ENCODE data around the gene ANKRD29.
"Not testable (repeated sequence)": the region's sequence is repeated elsewhere in the genome, so short reads cannot be mapped to it uniquely, and the experiment has no call there.

The ANKRD29 gene

DNA sequence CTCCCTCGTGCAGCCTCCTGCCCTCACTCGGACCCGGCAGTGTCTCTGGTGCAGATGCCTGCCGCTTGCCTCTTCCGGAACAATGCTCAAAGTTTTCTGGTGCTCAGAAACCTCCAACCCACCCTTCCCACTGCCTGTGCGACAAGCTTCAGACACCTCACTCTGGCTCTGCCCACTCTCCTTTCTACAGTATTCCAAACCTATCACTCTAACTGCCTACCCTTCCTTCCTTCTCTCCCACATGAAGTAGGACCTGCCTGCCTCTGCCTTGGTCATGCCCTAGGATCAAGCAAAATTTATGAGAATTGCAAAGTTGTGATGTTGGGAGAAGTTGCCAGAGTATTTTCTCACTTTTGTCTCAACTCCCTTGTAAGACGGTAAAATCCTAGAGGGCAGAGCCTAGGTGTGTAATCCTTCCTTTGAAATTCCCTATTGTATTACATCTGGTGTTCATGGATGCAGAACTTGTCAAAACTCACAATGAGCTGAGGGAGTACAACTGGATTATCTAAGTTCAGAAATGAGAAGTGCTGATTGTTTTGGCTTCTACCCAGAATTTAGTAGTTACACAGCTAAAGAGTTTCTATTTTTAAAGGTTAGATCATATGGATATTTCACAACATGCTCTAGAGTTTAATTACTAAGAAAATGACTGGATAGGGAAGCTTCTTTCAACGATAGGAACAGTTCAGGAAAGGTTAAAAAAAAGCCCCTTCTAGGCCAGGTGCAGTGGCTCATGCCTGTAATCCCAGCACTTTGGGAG is 83.6 kb downstream of the ANKRD29 start:
- no peak for DNase-seq

DNA sequence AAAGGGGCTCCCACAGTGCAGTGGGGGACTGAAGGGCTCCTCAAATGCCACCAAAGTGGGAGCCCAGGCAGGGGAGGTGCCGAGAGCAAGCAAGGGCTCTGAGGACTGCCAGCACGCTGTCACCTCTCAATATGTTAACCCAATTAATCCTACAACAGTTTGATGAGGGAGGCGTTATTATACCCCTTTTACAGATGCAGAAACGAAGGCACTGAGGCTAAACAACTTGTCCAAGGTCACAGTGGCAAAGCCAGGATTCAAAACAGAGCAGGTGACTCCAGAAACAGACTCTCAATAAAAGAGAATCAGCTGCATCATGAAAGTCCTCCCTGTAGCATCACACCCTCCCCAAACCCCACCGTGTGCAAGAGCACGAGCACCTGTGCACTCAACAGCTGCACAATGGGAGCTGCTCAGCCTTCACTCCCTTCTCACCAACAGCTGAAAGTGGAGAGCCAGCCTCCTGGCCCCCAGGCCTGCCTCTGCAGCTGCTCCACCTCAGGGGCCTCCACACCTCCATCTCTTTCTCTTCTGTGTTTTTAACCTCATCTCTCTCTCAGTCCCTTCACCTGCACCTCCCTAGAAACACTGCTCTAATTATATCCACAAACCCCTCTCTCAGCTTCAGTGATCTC is 84.5 kb downstream of the ANKRD29 start:
- DNase-seq = no peak

DNA sequence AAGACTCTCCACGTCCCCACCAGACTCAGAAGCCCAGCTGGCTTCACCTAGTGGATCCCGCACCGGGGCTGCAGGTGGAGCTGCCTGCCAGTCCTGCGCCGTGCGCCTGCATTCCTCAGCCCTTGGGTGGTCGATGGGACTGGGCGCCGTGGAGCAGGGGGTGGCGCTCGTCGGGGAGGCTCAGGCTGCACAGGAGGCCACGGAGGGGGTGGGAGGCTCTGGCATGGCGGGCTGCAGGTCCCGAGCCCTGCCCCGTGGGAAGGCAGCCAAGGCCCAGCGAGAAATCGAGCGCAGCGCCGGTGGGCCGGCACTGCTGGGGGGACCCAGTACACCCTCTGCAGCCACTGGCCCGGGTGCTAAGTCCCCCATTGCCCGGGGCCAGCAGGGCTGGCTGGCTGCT is 85.2 kb downstream of the ANKRD29 start:
- DNase-seq = not testable (repeated sequence)

DNA sequence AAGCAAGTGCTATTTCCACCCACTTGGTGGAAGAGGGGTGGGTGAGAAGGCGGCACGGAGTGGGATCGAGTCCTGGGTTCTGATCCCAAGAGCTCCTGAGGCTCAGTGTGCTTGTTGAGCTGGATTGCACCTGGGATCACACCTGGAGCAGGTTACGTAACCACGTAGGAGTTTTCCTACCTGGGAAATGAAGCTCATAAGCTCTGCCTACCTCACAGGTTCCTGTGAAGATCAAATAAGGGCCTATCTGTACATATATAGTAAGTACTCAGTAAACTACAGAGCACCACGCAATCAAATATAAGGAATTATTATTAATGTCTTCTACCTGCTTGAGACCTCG is 87.4 kb downstream of the ANKRD29 start:
- DNase-seq = no peak

DNA sequence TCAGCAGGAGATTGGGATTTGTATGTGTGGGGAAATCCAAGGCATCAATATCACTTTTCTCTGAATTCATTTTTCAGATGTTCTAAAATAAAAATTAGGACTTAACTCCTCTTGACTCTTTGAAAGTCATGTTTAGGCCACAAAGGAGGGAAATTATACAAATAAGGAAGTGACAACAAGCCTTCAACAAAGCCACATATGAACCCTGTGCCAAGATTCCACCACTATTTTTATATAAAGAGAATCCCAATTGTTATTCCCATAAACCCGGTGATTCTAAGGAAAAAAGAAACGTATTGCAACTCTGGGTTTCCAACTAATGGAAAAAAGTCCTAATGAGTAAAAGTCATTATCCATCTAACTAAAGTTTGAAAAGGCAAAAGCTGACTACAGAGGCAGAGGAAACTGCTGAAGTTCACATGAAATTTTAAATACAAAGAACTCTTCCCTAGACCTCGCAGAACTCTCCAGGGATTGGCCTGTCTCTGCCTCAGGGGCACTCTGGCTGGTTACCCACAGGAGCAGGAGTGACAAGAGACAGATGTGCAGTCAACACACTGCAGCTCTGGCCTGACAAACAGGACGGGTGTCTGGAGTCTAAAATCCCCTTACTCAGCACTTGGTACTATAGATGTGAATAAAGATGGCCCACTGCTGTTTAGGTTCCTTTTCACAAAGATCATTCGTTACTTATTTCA is 88.0 kb downstream of the ANKRD29 start:
- DNase-seq = no peak

DNA sequence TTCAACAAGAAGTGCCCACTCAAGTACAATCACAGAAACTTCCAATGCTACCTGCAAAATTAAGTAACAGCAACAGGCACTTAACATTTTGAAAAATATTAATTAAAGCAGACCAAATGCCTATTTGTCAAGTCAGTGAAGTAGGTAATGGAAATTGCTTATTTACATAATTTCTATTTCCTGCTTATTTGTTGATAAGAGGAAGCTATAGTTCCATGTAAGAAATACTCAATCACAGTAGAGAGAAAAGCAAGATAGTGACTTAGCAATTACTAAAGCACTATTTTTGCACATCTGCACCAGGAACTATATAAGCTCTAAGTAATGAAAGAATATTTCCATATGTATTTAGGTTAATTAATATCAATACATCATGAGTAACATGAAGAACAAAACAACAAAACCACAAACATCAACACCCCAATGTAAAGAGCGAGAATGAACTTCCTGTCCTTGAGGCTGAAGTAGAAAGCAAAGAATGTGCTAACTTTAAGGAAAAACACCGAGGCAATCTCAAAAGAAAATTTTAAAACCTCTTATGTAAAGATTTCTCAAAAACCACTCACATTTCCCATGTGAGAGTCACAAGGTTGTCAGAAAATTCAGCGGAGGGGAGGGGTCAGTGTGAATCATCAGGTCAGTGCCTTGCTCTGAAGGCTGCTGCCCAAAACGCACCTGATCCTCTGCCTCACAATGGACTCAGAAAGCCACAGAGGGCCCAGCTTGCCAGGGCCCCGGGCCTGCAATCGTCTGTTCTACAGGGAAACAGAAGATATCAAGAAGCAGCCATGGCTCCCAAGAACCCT is 88.9 kb downstream of the ANKRD29 start:
- DNase-seq = no peak

DNA sequence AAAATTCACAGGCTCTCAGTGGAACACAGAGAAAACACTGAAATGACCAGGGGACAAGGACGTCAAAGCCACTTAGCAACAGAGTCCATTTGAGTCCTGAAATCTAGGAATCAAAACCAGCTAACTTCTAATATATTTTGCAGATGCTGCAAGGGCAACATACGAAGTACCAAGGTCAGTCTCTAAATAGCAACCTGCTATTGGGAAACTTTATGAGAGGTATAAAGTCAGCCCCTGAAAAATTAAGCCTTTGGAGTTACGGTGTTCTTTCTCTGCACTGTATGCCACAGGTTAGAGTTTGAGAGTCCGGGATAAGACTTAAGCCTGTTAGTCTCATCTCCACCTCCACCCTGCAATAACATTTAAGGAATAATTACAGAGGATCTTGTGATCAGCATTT is 89.7 kb downstream of the ANKRD29 start:
- no peak for DNase-seq

DNA sequence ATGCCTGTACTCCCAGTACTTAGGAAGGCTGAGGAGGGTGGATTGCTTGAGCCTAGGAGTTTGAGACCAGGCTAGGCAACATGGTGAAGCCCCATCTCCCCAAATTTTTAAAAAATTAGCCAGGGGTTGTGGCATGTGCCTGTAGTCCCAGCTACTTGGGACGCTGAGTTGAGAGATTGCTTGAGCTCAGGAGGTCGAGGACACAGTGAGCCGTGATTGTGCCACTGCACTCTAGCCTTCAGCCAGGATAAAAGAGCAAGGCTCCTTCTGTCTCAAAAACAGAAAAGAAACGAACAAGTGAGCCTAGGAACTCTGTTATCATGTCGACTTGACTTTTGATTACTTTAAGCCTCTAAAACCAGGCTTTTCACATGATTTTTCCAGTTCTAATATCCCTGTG is 90.1 kb downstream of the ANKRD29 start:
- no peak for DNase-seq

DNA sequence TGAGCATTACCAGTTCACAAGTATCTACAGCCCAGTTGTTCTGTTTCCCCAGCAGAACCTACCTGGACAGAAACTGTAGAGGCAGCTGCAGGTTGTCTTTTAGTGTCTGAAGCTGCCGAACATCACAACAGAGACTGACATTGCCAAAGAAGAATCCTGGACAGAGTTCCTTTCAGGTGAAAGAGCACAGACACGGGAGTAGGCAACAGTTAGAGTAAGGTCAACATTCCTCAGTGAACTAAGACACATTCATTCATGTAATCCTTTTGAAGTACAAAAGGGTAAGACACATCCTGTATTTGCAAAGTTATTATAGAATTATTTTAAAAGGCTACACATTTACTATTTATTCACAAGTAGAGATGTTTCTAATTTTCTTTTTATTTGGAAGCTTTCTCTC is 90.7 kb downstream of the ANKRD29 start:
- no peak for DNase-seq

DNA sequence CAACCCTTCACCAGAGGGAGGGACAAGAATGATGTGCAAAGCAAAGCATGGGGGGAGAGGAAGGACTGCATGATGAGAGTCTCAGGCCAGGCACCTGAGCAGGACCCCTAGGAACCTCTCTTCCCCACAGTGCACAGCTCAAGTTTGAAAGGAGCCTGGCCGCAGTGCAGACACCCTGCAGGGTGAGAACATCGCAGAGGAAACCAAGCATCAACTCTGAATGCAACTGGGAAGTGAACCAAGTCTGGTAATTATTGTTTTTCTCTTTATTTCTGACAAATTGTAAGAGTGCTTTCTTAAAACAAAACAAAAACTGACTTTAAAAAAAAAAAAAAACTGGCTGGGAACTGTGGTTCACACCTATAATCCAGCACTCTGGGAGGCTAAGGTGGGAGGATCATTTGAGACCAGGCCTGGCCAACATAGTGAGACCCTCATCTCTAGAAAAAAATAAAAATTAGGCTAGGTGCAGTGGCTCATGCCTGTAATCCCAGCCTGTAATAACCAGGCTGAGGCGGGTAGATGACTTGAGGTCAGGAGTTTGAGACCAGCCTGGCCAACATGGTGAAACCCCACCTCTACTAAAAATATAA is 91.7 kb downstream of the ANKRD29 start:
- no peak for DNase-seq

DNA sequence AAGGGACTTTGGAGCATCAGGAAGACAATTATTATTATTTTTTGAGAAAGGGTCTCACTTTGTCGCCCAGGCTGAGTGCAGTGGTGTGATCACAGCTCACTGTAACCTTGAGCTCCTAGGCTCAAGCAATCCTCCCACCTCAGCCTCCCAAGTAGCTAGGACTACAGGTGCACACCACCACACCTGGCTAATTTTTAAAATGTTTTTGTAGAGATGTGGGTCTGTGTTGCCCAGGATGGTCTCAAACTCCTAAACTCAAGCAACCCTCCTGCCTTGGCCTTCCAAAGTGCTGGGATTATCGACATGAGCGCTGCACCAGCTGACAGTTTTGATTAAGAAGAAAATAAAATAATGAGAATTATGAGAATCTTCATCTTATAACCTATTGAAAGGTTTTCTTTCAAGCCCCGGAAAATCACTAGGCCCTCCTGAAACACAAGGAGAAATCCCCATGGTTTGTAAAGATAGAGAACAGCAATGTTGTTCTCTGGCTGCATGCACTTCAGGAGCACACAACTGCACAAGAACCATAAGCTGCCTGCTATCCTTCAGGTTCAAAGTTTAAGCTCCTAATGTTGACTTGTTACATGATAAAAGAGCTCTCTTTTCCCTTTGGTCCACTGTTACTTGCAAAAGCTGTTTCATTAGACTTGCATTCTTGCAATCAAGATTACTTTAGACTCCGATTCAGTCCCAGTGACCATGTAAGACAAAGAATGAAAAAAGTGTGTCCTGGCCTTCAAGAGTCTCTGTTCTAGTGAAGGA is 93.2 kb downstream of the ANKRD29 start:
- DNase-seq = no peak

DNA sequence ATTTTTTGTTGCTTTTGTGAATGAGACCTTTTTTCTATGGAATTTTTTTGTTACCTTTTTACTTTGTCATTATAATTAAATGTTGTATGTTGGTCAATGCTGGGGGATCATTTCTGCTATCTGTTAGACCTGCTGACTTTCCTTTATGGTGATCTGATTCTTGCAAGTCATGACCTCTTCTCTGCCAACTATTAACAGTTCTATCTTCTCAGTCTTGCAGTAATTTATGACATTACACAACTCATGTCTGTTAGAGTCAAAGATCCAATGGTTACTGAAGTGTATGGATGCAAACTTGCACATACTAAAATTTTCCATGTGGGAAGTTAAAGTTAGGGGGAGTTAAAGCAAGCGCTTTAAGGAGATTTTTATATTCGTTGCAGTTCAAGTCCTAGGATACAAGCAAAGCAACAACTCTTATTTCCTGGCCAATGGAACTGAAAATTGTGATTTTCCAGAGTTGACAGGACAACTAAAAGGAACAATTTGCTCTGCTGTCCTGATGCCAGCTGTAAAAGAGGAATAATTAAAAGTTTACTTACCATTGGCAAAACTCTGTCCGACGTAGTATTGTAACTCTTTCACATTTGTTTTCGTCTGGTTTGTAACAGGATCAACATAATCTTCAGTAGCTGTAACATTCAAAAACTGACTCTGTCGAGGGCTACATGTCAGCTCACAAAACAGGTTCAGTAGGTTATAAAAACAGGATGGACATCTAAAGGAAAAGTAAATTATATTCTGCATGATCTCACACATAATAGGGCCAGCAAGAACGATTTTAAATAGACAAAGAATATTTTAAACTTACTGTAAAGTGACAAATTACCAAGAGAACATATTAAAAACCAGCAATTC is 94.2 kb downstream of the ANKRD29 start:
- DNase-seq = no peak

DNA sequence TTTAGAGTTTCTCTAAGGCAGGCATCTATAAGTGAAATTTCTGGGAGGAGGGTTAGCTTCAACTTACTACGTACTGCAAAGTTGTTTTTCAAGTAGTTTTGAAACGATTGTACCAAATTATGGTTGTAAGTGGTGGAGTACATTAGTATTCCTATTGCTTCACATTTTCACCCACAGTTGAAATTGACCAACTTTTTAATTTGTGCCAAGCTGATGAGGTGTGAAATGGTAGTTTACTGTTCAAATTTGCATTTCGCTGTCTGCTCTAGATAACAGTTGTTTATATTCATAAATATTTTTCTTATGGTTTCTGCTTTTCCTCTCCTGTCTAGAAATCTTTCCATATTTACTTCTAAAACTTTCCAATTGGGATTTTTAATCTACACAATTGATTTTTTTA is 95.0 kb downstream of the ANKRD29 start:
- no peak for DNase-seq

DNA sequence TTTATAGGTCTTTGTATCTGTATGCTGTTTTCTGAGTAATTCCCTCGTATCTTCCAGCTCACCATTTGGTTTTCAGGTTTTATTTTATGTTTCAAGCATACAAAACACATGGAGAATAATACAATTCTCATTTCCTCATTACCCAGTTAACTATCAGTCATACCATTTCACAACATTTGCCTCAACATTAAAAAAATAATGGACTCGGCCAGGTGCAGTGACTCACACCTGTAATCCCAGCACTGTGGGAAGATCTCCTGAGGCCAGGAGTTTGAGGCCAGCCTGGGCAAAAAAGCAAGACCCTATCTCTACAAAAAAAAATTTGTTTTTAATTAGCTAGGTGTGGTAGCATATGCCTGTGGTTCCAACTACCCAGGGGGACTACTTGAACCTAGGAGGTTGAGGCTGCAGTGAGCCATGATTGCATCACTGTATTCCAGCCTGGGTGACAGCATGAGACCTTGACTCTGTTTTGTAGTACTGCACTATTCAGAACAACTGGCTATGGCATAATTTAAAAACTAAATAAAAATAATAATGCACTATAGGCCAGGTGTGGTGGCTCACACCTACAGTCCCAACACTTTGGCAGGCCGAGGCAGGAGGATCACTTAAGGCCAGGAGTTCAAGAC is 96.7 kb downstream of the ANKRD29 start:
- no peak for DNase-seq

DNA sequence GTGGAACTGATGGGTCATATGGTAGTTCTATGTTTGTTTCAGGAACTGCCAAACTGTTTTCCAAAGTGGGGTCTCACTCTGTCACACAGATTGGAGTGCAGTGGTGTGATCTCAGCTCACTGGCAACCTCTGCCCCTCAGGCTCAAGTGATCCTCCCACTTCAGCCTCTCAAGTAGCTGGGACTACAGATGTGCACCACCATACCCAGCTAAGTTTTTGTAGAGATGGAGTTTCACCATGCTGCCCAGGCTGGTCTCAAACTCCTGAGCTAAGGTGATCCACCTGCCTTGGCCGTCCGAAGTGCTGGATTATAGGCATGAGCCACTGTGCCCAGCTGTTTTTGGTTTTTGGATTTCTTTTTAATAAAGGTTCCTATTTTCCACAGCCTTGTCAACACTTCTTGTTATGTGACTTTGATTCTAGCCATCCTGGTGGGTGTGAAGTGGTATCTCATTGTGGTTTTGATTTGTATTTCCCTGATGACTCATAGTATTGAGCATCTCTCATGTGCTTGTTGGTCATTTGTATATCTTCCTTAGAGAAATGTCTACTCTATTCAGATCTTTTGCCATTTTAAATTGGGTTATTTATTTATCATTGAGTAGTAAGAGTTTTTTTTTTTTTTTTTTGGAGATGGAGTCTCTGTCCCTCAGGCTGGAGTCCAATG is 99.2 kb downstream of the ANKRD29 start:
- no peak for DNase-seq

DNA sequence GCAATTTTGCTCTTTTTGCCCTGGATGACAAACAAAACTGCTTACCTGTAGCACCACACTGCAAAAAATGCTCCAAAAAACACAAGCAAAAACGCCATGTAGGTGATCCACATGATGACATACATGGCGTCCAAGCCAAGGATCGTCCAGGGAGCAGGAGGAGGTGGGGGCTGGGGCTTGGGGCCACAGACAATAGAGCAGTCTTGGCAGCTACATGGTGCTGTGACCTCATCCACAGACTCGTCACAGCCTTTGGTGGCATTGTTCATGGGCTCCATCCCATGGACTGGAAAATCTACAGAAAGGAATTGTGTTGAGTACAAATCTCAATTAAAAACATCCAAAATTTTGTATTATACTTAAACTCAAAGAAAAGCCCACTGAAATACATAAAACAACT is 102.5 kb downstream of the ANKRD29 start:
- DNase-seq = no peak

DNA sequence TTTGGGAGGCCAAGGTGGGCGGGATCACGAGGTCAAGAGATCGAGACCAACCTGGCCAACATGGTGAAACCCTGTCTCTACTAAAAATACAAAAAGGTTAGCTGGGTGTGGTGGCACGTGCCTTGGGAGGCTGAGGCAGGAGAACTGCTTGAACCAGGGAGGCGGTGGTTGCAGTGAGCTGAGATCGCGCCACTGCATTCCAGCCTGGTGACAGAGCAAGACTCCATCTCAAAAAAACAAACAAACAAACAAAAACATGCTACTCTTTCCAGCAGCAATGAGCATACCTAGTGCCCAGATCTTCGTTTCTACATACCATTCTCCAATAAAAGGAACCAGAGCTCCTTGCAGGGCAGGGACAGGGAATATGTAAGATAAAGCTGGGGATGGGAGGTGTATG is 105.2 kb downstream of the ANKRD29 start:
- not testable (repeated sequence) for DNase-seq

DNA sequence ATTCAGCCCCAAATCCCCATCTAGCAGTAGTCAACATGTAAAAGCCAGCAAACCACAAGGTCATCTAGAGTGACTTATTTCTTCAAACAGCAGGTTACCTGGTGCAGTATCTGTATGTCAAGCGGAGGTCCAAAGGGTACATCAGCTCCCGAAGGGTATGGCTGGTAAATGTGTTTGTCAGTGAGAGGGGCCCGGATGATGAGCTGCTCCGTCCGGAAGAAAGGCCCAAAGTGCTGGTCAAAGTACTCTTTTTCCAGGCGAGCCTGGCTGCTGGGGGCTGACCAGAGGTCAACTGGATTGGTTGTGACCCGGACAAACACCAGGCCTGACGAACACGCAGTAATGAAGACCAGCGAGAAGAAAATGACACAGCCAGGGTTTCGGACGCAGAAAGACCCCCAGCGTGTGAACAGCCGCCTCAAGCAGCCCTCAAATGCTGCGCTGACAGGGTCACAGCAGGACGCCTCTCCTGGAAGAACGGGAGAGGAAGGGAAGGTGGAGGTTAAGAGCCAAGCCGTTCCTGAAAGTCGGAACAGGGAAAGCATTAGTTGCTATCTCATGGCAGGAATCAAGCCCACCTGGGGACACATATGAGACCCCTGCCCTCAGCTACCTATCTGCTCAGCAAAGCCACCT is 106.4 kb downstream of the ANKRD29 start:
- no peak for DNase-seq

DNA sequence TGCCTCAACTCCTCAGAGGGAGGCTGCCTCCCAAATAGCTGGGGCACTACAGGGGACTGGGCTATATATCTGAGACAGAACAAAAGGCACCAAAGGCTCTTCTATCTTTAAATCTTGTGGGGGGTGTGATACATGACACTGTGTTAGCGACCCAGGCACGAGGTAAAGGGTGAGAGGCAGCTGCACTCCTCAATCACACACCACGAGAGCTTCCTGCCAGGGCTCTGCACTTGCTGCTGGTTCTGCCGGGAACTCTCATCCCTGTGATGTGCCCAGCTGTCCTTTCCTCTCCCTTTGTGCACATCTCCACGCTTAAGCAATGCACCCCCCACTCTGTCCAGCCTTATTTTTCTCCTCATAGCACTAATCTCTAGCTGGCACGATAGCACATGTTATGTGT is 108.8 kb downstream of the ANKRD29 start:
- DNase-seq = no peak

DNA sequence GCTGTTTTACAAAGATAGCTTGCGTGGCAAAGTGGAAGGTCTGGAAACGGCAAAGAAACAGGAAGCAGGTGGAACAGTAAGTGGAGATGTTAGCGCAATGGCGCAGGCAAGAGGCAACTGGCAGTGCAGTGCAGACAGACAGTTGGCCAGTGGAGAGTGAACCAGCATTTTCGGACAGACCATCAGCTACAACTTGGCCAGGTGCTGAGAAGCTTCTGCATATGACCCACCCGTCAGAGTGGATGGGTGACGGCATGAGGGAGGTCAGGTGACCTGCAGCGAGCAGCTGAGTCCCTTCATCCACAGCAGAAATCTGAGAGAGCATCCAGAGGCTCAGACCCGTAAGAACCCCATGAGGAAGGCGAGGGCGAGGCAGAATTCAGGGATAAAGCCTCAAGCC is 110.2 kb downstream of the ANKRD29 start:
- no peak for DNase-seq
